ENCODE data around the gene CACNA1I. TPM values are rescaled to one million over a fixed set of nuclear protein-coding genes. Genes with fewer than 3 reads are reported as not detected.
"Not testable (repeated sequence)": the region's sequence is repeated elsewhere in the genome, so short reads cannot be mapped to it uniquely, and the experiment has no call there.

The CACNA1I gene
- total RNA-seq, 1 experiment from 2014 or later = 0.90 TPM

DNA sequence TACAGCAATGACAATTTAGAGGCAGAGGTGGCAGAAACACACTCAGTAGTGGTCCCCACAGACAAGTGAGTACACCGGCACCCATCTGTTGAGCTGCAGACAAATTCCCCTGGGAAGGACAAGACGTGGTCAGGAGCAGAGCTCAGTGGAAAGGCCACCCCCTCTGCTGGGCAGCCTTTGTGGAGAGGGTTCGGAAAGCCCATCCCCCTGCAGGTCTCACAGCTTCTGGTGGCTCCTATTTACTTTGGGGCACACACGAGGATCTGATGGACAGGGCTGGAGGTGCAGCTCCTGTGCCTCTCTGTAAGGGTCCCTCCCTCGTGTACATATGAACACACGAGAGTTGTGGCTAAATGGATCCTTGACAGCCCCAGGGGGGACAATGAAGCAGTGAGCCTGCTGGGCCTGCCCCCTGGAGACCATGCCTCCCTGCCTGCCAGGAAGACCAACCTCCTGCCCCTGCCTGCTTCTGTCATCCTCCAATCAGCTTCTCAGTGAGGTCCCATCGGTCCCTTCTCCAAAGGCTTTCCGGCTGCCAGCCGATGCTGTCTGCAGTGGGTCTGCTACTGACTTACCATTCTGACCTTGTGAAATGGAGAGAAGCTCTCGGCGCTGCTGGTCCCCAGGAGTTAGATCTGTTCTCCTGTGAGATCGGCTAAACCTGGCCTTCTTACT, 161.5 kb downstream of the CACNA1I start:
- no peak overlapping the region for H3K27ac ChIP-seq (ENCODE audit: low read depth, low read length, poor library complexity, severe bottlenecking)
- no peaks in the 10 kb centered on the region for H3K9me3 ChIP-seq (ENCODE audit: low read depth, low read length, poor library complexity, severe bottlenecking)
- H3K27me3 ChIP-seq (replicated peaks; ENCODE audit: insufficient read depth, low read depth, low read length, poor library complexity) = peaks cover 8% of the 10 kb centered on the region
- H3K36me3 ChIP-seq (ENCODE audit: insufficient read depth, low read length, poor library complexity, severe bottlenecking) = no peaks in the 10 kb centered on the region
- no peak for DNase-seq (ENCODE audit: low spot score)
- intact Hi-C loops (cut with micrococcal nuclease; ENCODE audit: unreplicated experiment) = no loop called here
- BruUV-seq (replicated peaks) = no TSS peak
- H3K4me3 ChIP-seq (ENCODE audit: low read depth, low read length, poor library complexity, severe bottlenecking) = no peak overlapping the region
- POLR2A ChIA-PET (ENCODE audit: low non-redundant PET) = no interaction called here
- no peaks in the 10 kb centered on the region for H3K4me1 ChIP-seq (ENCODE audit: insufficient read depth, low read length, poor library complexity, severe bottlenecking)
- TF ChIP-seq, protein P1, sequence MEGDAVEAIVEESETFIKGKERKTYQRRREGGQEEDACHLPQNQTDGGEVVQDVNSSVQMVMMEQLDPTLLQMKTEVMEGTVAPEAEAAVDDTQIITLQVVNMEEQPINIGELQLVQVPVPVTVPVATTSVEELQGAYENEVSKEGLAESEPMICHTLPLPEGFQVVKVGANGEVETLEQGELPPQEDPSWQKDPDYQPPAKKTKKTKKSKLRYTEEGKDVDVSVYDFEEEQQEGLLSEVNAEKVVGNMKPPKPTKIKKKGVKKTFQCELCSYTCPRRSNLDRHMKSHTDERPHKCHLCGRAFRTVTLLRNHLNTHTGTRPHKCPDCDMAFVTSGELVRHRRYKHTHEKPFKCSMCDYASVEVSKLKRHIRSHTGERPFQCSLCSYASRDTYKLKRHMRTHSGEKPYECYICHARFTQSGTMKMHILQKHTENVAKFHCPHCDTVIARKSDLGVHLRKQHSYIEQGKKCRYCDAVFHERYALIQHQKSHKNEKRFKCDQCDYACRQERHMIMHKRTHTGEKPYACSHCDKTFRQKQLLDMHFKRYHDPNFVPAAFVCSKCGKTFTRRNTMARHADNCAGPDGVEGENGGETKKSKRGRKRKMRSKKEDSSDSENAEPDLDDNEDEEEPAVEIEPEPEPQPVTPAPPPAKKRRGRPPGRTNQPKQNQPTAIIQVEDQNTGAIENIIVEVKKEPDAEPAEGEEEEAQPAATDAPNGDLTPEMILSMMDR (conservative IDR thresholded peaks at IDR 0.05; ENCODE audit: low read depth, low read length) = no peak
- TF ChIP-seq EZH2 (IDR thresholded peaks at IDR 0.05; ENCODE audit: borderline replicate concordance, low read depth, low read length, poor library complexity, severe bottlenecking) = no peak
- CTCF ChIA-PET = no interaction called here

DNA sequence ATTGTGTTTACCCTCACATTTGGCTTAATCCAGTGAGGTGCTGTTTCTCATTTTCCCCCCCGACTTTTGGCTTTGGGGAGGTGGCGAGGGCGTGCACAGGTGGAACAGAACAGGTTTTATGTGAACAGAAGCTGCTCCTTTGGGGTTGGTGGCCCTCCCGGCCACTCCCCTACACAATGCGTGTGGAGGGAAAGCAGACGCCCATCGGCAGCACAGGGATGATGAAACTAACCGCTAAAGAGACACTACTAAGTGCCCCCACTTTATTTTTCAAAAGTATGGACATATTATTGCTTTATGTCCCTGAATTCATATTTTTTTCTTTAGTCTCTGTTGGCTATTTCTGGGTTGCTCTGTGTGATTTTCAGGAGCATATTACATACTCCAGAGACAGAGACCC, 162.1 kb downstream of the CACNA1I start:
- no TSS peak for BruUV-seq (replicated peaks)
- no peaks in the 10 kb centered on the region for H3K9me3 ChIP-seq (ENCODE audit: low read depth, low read length, poor library complexity, severe bottlenecking)
- CTCF ChIA-PET = no interaction called here
- H3K36me3 ChIP-seq (ENCODE audit: insufficient read depth, low read length, poor library complexity, severe bottlenecking) = no peaks in the 10 kb centered on the region
- TF ChIP-seq EZH2 (IDR thresholded peaks at IDR 0.05; ENCODE audit: borderline replicate concordance, low read depth, low read length, poor library complexity, severe bottlenecking) = no peak
- TF ChIP-seq, protein P1 (conservative IDR thresholded peaks at IDR 0.05; ENCODE audit: low read depth, low read length) = no peak
- POLR2A ChIA-PET (ENCODE audit: low non-redundant PET) = no interaction called here
- H3K27ac ChIP-seq (ENCODE audit: low read depth, low read length, poor library complexity, severe bottlenecking) = no peak overlapping the region
- intact Hi-C loops (cut with micrococcal nuclease; ENCODE audit: unreplicated experiment) = no loop called here
- H3K27me3 ChIP-seq (replicated peaks; ENCODE audit: insufficient read depth, low read depth, low read length, poor library complexity) = peaks cover 8% of the 10 kb centered on the region
- DNase-seq (ENCODE audit: low spot score) = no peak
- no peaks in the 10 kb centered on the region for H3K4me1 ChIP-seq (ENCODE audit: insufficient read depth, low read length, poor library complexity, severe bottlenecking)
- no peak overlapping the region for H3K4me3 ChIP-seq (ENCODE audit: low read depth, low read length, poor library complexity, severe bottlenecking)

DNA sequence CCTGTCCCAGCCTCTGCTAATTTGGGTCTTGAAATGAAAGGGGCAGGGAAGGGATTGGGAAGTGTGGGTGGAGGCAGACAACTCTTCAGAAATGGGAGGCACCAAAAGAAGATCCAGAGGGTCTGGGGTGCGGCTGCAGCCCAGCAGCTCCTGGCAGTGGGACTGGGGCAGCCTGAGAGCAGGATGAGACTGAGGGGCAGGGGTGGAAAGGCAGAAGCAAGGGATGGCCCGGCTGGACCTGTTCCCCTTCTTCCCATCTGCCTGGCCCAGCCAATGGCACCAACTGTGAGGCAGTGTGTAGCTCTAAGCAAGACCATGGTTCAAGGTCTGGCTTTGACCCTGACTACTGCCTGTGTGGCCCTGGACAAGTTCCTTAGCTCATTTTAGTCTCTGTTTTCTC, 162.6 kb downstream of the CACNA1I start:
- TF ChIP-seq, protein P1 (conservative IDR thresholded peaks at IDR 0.05; ENCODE audit: low read depth, low read length) = no peak
- TF ChIP-seq EZH2 (IDR thresholded peaks at IDR 0.05; ENCODE audit: borderline replicate concordance, low read depth, low read length, poor library complexity, severe bottlenecking) = no peak
- Histone ChIP-seq H3K9me3 (ENCODE audit: low read depth, low read length, poor library complexity, severe bottlenecking) (no peaks in the 10 kb centered on the region), H3K4me1 (ENCODE audit: insufficient read depth, low read length, poor library complexity, severe bottlenecking) (no peaks in the 10 kb centered on the region), H3K27me3 (replicated peaks; ENCODE audit: insufficient read depth, low read depth, low read length, poor library complexity) (peaks cover 8% of the 10 kb centered on the region), H3K27ac (ENCODE audit: low read depth, low read length, poor library complexity, severe bottlenecking) (no peak overlapping the region), H3K4me3 (ENCODE audit: low read depth, low read length, poor library complexity, severe bottlenecking) (no peak overlapping the region), H3K36me3 (ENCODE audit: insufficient read depth, low read length, poor library complexity, severe bottlenecking) (no peaks in the 10 kb centered on the region)
- BruUV-seq (replicated peaks) = no TSS peak
- ChIA-PET CTCF (no interaction called here), POLR2A (ENCODE audit: low non-redundant PET) (no interaction called here)
- DNase-seq (ENCODE audit: low spot score) = no peak
- intact Hi-C loops (cut with micrococcal nuclease; ENCODE audit: unreplicated experiment) = no loop called here

DNA sequence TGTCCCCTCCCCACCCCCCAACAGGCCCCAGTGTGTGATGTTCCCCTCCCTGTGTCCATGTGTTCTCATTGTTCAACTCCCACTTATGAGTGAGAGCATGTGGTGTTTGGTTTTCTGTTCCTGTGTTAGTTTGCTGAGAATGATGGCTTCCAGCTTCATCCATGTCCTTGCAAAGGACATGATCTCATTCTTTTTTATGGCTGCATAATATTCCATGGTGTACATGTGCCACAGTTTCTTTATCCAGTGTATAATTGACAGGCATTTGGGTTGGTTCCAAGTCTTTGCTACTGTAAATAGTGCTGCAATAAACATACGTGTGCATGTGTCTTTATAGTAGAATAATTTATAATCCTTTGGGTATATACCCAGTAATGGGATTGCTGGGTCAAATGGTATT, 163.5 kb downstream of the CACNA1I start:
- DNase-seq (ENCODE audit: low spot score); BruUV-seq (replicated peaks); CTCF ChIA-PET; H3K36me3 ChIP-seq (ENCODE audit: insufficient read depth, low read length, poor library complexity, severe bottlenecking); H3K27ac ChIP-seq (ENCODE audit: low read depth, low read length, poor library complexity, severe bottlenecking); H3K4me3 ChIP-seq (ENCODE audit: low read depth, low read length, poor library complexity, severe bottlenecking); H3K4me1 ChIP-seq (ENCODE audit: insufficient read depth, low read length, poor library complexity, severe bottlenecking); H3K27me3 ChIP-seq (replicated peaks; ENCODE audit: insufficient read depth, low read depth, low read length, poor library complexity); POLR2A ChIA-PET (ENCODE audit: low non-redundant PET); intact Hi-C loops (cut with micrococcal nuclease; ENCODE audit: unreplicated experiment); H3K9me3 ChIP-seq (ENCODE audit: low read depth, low read length, poor library complexity, severe bottlenecking): not testable (repeated sequence)
